ENCODE data around the gene CCDC171.
A peak's percentile ranks its signal among the peaks of the same experiment; 100 is the strongest.

CCDC171 gene

GRCh38 chr9:15606643-15607472 lies 54.0 kb downstream of the CCDC171 start:
- DNase-seq (ENCODE audit: low spot score) = peak; percentile 45
- peak; percentile 1 for TF ChIP-seq CTCF (IDR thresholded peaks at IDR 0.05; ENCODE audit: extremely low read depth, missing control alignments)

GRCh38 chr9:15612962-15613361 lies 60.1 kb downstream of the CCDC171 start:
- no peak for DNase-seq (ENCODE audit: low spot score)
- no peak for TF ChIP-seq CTCF (IDR thresholded peaks at IDR 0.05; ENCODE audit: extremely low read depth, missing control alignments)

- no peak for DNase-seq (ENCODE audit: low spot score)
- no peak for TF ChIP-seq CTCF (IDR thresholded peaks at IDR 0.05; ENCODE audit: extremely low read depth, missing control alignments)
Measured at GRCh38 chr9:15617782-15618181, 64.9 kb downstream of the CCDC171 start.

- TF ChIP-seq CTCF (IDR thresholded peaks at IDR 0.05; ENCODE audit: extremely low read depth, missing control alignments) = no peak
- DNase-seq (ENCODE audit: low spot score) = no peak
Measured at GRCh38 chr9:15618540-15619331, 65.9 kb downstream of the CCDC171 start.

GRCh38 chr9:15622318-15622971 lies 69.6 kb downstream of the CCDC171 start:
- no peak for DNase-seq (ENCODE audit: low spot score)
- peak; percentile 9 for TF ChIP-seq CTCF (IDR thresholded peaks at IDR 0.05; ENCODE audit: extremely low read depth, missing control alignments)

GRCh38 chr9:15635752-15636151 lies 82.9 kb downstream of the CCDC171 start:
- TF ChIP-seq CTCF (IDR thresholded peaks at IDR 0.05; ENCODE audit: extremely low read depth, missing control alignments) = no peak
- no peak for DNase-seq (ENCODE audit: low spot score)

GRCh38 chr9:15640121-15640520 lies 87.3 kb downstream of the CCDC171 start:
- no peak for DNase-seq (ENCODE audit: low spot score)
- TF ChIP-seq CTCF (IDR thresholded peaks at IDR 0.05; ENCODE audit: extremely low read depth, missing control alignments) = no peak

Data from GM20000 (cell line).